A549 (cell line): ENCODE results near the gene DYNC1H1.

Experiments
- CEBPB ChIP-seq, 2 experiments: fragments of >200 bp in 1 of 2; sonication (Bioruptor Twin) in 1 of 2; formaldehyde crosslinking in 1 of 2; IDR thresholded peaks; 2 replicates each; pipeline ENCODE4 v1.6.1; 2012 to 2016
- CTCF ChIP-seq: fragments of >200 bp; sonication (Bioruptor Twin); formaldehyde crosslinking; IDR thresholded peaks from 3 replicates; pipeline ENCODE4 v1.5.1; 2016
- HES2 ChIP-seq: fragments of >200 bp; sonication (Bioruptor Twin); formaldehyde crosslinking; IDR thresholded peaks from 2 replicates; pipeline ENCODE4 v1.6.1; 2016
- MAX ChIP-seq: IDR thresholded peaks from 2 replicates; pipeline ENCODE4 v1.6.1; 2012

- TF ChIP-seq CTCF (no peak), CEBPB (IDR thresholded peaks at IDR 0.05) (no peak), MAX (no peak), HES2 (no peak)
Observed at GRCh38 chr14:102016420-102017090, 52.2 kb downstream of the DYNC1H1 start.
